Measurements from ENCODE around the gene ACOX3.

Gene ACOX3

DNA sequence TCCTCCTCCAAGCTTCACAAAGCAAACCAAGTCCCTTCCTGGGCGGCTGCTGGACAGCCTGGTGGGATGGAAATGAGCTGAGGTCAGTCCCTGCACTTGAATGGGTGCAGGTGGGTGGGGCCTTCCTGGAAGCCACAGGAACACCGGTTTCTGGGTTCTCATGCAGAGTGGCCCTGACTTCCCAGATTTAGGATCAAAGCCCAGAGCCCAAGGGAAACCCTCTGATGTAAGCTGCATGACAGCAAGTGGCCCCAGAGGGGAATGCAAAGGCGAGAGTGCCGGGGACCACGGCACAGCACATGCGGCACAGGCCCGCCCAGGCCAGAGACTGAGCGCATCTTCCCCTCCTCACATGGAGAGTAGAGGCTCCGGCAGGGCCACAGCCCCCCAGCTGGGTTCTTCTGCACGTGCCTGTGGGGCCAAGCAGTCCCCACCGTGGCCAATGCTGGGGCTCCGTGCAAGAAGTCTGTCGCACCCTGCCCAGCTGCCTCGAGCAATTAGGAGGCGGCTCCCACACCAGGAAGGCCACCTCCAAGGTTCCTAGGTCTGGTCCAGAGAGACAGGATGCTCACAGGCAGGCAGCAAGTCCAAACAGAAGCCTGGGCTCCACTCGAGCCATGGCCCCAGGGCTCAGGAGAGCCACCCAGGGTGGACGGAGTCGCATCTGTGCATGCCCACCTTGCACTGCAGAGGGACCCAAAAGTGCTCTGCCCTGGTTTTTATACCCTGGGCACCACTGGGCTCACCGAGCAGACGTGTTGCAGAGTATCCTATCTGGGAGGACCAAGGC lies 88.0 kb downstream of the ACOX3 start:
- Histone ChIP-seq H3K36me3 (ENCODE audit: insufficient read depth, low read length) (no peaks in the 10 kb centered on the region), H3K27me3 (ENCODE audit: insufficient read depth, low read length, poor library complexity, severe bottlenecking) (no peaks in the 10 kb centered on the region), H2AFZ (ENCODE audit: low read length) (no peak overlapping the region), H3K9me2 (replicated peaks; ENCODE audit: low read depth, low read length) (no peaks in the 10 kb centered on the region), H3F3A (ENCODE audit: low read depth) (no peaks in the 10 kb centered on the region), H3K4me2 (ENCODE audit: low read depth, low read length, poor library complexity, severe bottlenecking) (no peak overlapping the region), H3K79me2 (ENCODE audit: insufficient read depth, low read length) (no peaks in the 10 kb centered on the region), H4K20me1 (ENCODE audit: insufficient read depth, low read length, poor library complexity, severe bottlenecking) (no peaks in the 10 kb centered on the region), H3K4me3 (ENCODE audit: low read length, poor library complexity, severe bottlenecking) (no peak overlapping the region), H3K4me1 (ENCODE audit: insufficient read depth, low read length, poor library complexity, severe bottlenecking) (no peaks in the 10 kb centered on the region), H3K9me3 (ENCODE audit: insufficient read depth, low read depth, low read length) (no peaks in the 10 kb centered on the region), H3K9ac (ENCODE audit: low read depth, low read length, poor library complexity, severe bottlenecking) (no peak overlapping the region)
- TF ChIP-seq, protein P1, sequence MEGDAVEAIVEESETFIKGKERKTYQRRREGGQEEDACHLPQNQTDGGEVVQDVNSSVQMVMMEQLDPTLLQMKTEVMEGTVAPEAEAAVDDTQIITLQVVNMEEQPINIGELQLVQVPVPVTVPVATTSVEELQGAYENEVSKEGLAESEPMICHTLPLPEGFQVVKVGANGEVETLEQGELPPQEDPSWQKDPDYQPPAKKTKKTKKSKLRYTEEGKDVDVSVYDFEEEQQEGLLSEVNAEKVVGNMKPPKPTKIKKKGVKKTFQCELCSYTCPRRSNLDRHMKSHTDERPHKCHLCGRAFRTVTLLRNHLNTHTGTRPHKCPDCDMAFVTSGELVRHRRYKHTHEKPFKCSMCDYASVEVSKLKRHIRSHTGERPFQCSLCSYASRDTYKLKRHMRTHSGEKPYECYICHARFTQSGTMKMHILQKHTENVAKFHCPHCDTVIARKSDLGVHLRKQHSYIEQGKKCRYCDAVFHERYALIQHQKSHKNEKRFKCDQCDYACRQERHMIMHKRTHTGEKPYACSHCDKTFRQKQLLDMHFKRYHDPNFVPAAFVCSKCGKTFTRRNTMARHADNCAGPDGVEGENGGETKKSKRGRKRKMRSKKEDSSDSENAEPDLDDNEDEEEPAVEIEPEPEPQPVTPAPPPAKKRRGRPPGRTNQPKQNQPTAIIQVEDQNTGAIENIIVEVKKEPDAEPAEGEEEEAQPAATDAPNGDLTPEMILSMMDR (conservative IDR thresholded peaks at IDR 0.05; ENCODE audit: low read length) = no peak
- no peak for TF ChIP-seq EZH2phosphoT487 (IDR thresholded peaks at IDR 0.05; ENCODE audit: borderline replicate concordance)

DNA sequence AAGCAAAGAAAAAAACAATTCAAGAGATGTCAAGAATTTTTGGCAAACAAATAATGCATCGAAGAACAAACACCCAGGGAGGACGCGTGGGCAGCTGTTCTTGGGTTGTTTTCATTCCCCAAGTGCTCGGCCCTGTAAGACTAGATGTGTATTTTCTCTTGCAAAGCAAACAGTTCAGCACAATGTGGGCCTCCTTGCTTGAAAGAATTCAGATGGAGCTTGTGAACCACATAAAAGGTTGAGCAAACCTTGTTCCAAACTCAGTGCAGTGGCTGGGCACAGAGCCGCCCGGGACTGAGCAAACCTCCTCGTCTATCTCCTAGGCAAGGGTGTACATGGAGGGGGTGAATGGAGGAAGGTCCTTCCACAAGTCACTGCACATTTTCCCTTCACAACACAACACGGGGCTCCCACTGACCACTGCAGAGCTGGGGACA lies 88.6 kb downstream of the ACOX3 start:
- Histone ChIP-seq H3K4me2 (ENCODE audit: low read depth, low read length, poor library complexity, severe bottlenecking) (no peak overlapping the region), H3K9ac (ENCODE audit: low read depth, low read length, poor library complexity, severe bottlenecking) (no peak overlapping the region), H3K36me3 (ENCODE audit: insufficient read depth, low read length) (no peaks in the 10 kb centered on the region)

DNA sequence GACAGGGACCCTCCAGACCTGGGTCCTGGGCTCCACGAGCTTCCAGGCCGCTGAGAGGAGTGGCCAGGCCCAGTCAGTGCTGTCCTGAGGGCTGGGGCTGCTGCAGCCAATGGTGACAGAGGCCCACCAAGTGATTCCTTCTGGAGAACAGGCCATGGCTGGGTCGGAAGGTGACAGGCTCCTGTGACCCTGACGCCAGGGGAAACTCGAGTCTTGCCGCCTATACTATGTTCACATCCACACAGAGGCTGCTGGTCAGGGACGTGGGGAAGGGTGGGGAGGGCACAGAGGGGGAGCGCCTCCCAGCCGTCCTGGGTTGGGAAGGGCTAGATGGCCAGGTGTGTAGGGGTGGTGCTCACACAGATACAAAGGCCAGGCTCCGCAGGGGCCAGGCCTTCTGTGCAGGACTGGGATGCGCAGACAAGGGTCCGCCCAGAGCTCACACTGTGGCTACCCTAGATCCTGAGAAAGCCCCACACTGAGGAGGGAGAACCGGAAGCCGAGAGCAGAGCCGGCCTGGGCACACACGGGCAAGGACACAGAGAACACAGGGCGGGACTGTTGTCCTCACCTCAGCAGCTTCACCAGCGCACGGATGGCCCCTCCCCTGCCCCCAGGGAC lies 89.6 kb downstream of the ACOX3 start:
- H3K4me1 ChIP-seq (ENCODE audit: insufficient read depth, low read length, poor library complexity, severe bottlenecking) = no peaks in the 10 kb centered on the region
- no peaks in the 10 kb centered on the region for H3F3A ChIP-seq (ENCODE audit: low read depth)
- no peak overlapping the region for H3K4me3 ChIP-seq (ENCODE audit: low read length, poor library complexity, severe bottlenecking)
- no peaks in the 10 kb centered on the region for H3K79me2 ChIP-seq (ENCODE audit: insufficient read depth, low read length)
- H2AFZ ChIP-seq (ENCODE audit: low read length) = no peak overlapping the region
- no peaks in the 10 kb centered on the region for H3K27me3 ChIP-seq (ENCODE audit: insufficient read depth, low read length, poor library complexity, severe bottlenecking)
- no peak for TF ChIP-seq EZH2phosphoT487 (IDR thresholded peaks at IDR 0.05; ENCODE audit: borderline replicate concordance)
- TF ChIP-seq, protein P1 (conservative IDR thresholded peaks at IDR 0.05; ENCODE audit: low read length) = no peak
- H3K9me2 ChIP-seq (replicated peaks; ENCODE audit: low read depth, low read length) = no peaks in the 10 kb centered on the region
- H3K9ac ChIP-seq (ENCODE audit: low read depth, low read length, poor library complexity, severe bottlenecking) = no peak overlapping the region
- H3K4me2 ChIP-seq (ENCODE audit: low read depth, low read length, poor library complexity, severe bottlenecking) = no peak overlapping the region
- H4K20me1 ChIP-seq (ENCODE audit: insufficient read depth, low read length, poor library complexity, severe bottlenecking) = no peaks in the 10 kb centered on the region
- H3K36me3 ChIP-seq (ENCODE audit: insufficient read depth, low read length) = no peaks in the 10 kb centered on the region
- H3K9me3 ChIP-seq (ENCODE audit: insufficient read depth, low read depth, low read length) = no peaks in the 10 kb centered on the region; the same call in 1 of the 2 replicates

More for the DNA sequence above, 88.6 kb downstream of the ACOX3 start:
- Histone ChIP-seq H3K9me2 (replicated peaks; ENCODE audit: low read depth, low read length) (no peaks in the 10 kb centered on the region), H2AFZ (ENCODE audit: low read length) (no peak overlapping the region), H3K4me1 (ENCODE audit: insufficient read depth, low read length, poor library complexity, severe bottlenecking) (no peaks in the 10 kb centered on the region), H3K27me3 (ENCODE audit: insufficient read depth, low read length, poor library complexity, severe bottlenecking) (no peaks in the 10 kb centered on the region), H3F3A (ENCODE audit: low read depth) (no peaks in the 10 kb centered on the region), H4K20me1 (ENCODE audit: insufficient read depth, low read length, poor library complexity, severe bottlenecking) (no peaks in the 10 kb centered on the region), H3K79me2 (ENCODE audit: insufficient read depth, low read length) (no peaks in the 10 kb centered on the region), H3K9me3 (ENCODE audit: insufficient read depth, low read depth, low read length) (no peaks in the 10 kb centered on the region; the same call in 1 of the 2 replicates), H3K4me3 (ENCODE audit: low read length, poor library complexity, severe bottlenecking) (no peak overlapping the region)
- TF ChIP-seq, protein P1 (conservative IDR thresholded peaks at IDR 0.05; ENCODE audit: low read length) = no peak
- TF ChIP-seq EZH2phosphoT487 (IDR thresholded peaks at IDR 0.05; ENCODE audit: borderline replicate concordance) = no peak
